Measurements from ENCODE around the gene LRPAP1.

DNA sequence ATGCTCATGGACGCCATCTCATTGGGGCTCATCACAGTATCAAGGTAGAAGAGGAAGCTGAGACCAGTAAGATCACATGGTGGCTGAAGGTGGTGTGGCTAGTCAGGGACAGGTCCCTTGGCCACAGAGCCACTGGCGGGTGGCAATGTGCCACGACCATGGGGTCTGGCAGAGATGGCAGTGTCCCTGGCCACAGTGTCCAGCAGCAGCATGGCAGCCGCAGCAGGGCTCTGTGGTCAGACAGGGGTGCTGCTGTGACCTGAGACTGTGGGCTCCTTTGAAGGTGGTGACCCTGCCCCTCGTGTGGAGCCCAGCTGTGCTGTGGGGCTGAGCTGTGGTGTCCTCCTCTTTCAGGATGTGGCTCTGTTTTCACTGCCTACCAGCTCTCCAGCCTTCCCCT lies 71.3 kb downstream of the LRPAP1 start:
- TF ChIP-seq CTCF (IDR thresholded peaks at IDR 0.05) (no peak), GABPB1 (CRISPR knock-in tag; IDR thresholded peaks at IDR 0.05) (no peak)
